Right atrium auricular region (tissue), 2 donors: ENCODE data around the gene IFNA16. TPM values are rescaled to one million over a fixed set of nuclear protein-coding genes. Genes with fewer than 3 reads are reported as not detected.

Experiments used
- total RNA-seq, 2 donors: library from RNA; depleted of rRNA; stranded (reverse); fragments of >200 nt; gene quantifications; one replicate each; pipeline ENCODE4 v1.1.0, GENCODE V29; 2016

IFNA16 gene
- total RNA-seq, 2 donors from 2014 or later, result not detected

Other genes with a start within 250 kb of the IFNA16 start
- 1 to 10 TPM in 1 of 2 donors, under 1 TPM in 1; 0.82 to 1.7 TPM for gene HACD4, start 185.7 kb downstream of the IFNA16 start, total RNA-seq
- not detected for gene IFNB1, start 139.4 kb downstream of the IFNA16 start, total RNA-seq
- gene IFNW1, start 75.5 kb downstream of the IFNA16 start, total RNA-seq, result not detected
- not detected for gene IFNA21, start 50.7 kb downstream of the IFNA16 start, total RNA-seq
- gene IFNA4, start 29.7 kb downstream of the IFNA16 start, total RNA-seq, result not detected
- not detected for gene IFNA7, start 15.1 kb downstream of the IFNA16 start, total RNA-seq
- not detected for gene IFNA10, start 10.2 kb downstream of the IFNA16 start, total RNA-seq
- not detected for gene IFNA17, start 10.9 kb upstream of the IFNA16 start, total RNA-seq
- gene IFNA14, start 22.7 kb upstream of the IFNA16 start, total RNA-seq, result not detected
- not detected for gene IFNA5, start 88.0 kb upstream of the IFNA16 start, total RNA-seq
- gene KLHL9, start 118.1 kb upstream of the IFNA16 start, total RNA-seq, result 10 to 100 TPM; 10.7 to 10.8 TPM
- not detected for gene IFNA6, start 133.6 kb upstream of the IFNA16 start, total RNA-seq
- gene IFNA13, start 150.7 kb upstream of the IFNA16 start, total RNA-seq, result not detected
- gene IFNA2, start 168.1 kb upstream of the IFNA16 start, total RNA-seq, result not detected
- not detected for gene IFNA8, start 191.8 kb upstream of the IFNA16 start, total RNA-seq
- not detected for gene IFNA1, start 223.1 kb upstream of the IFNA16 start, total RNA-seq